HG03571 (cell line): Measurements from ENCODE around the gene OR2W1.

ENCODE experiments used
- ATAC-seq: cut with Tn5 transposase; IDR thresholded peaks from one replicate; pipeline ENCODE4 v1.9.1; 2021; ENCODE audit not compliant: unreplicated experiment

OR2W1 gene

GRCh38 chr6:29005183-29005885, 39.6 kb downstream of the OR2W1 start, which contains the start of gene ZNF311:
ZNF311 (minus strand) TSS chr6:29005315; CDS start chr6:29003954, 1,361 bp downstream.
- no peak for ATAC-seq

GRCh38 chr6:28996844-28997510, 48.0 kb downstream of the OR2W1 start:
- ATAC-seq, result no peak

- ATAC-seq, result no peak
These were observed 49.8 kb downstream of the OR2W1 start for GRCh38 chr6:28995093-28995650.
